Mesendoderm (in vitro differentiated cells): ENCODE measurements around the gene MKI67.

Experiments used
- DNase-seq: peaks from one replicate; pipeline ENCODE4 v3.0.0; 2013
- H2AK5ac ChIP-seq: 2 replicates; pipeline ENCODE4 v1.6.1; 2013; ENCODE audit warnings: low read length, inconsistent platforms
- H2BK120ac ChIP-seq: 2 replicates; pipeline ENCODE4 v1.6.1; 2013; ENCODE audit warnings: low read depth, mild to moderate bottlenecking, low read length, moderate library complexity, mixed read lengths
- H2BK15ac ChIP-seq: replicated peaks from 2 replicates; pipeline ENCODE4 v1.6.1; 2013; ENCODE audit warnings: low read depth, mild to moderate bottlenecking, moderate library complexity
- H2BK5ac ChIP-seq: 2 replicates; pipeline ENCODE4 v1.6.1; 2013; ENCODE audit warnings: low read length, inconsistent platforms
- H3K18ac ChIP-seq: 2 replicates; pipeline ENCODE4 v1.6.1; 2013; ENCODE audit warnings: mild to moderate bottlenecking, low read length, mixed read lengths
- H3K23ac ChIP-seq: one replicate; pipeline ENCODE4 v1.6.1; 2013; ENCODE audit warnings: low read length
- H3K27ac ChIP-seq: 2 replicates; pipeline ENCODE4 v1.5.1; 2013; ENCODE audit warnings: low read depth, mild to moderate bottlenecking, inconsistent platforms, low read length, moderate library complexity
- H3K27me3 ChIP-seq: 2 replicates; pipeline ENCODE4 v1.6.1; 2013; ENCODE audit warnings: low read length, control low read depth, mild to moderate bottlenecking, inconsistent platforms; ENCODE audit not compliant: insufficient read depth, poor library complexity
- H3K36me3 ChIP-seq: 2 replicates; pipeline ENCODE4 v1.6.1; 2013; ENCODE audit warnings: low read length, inconsistent platforms; ENCODE audit not compliant: control insufficient read depth, insufficient read depth
- H3K4ac ChIP-seq: one replicate; pipeline ENCODE4 v1.6.1; 2013; ENCODE audit warnings: low read depth, mild to moderate bottlenecking, low read length, moderate library complexity
- H3K4me1 ChIP-seq: 2 replicates; pipeline ENCODE4 v1.6.1; 2013; ENCODE audit warnings: low read depth, low read length, inconsistent platforms; ENCODE audit not compliant: control insufficient read depth
- H3K4me2 ChIP-seq: 2 replicates; pipeline ENCODE4 v1.6.1; 2013; ENCODE audit warnings: low read length
- H3K4me3 ChIP-seq: 2 replicates; pipeline ENCODE4 v1.5.1; 2013; ENCODE audit warnings: mild to moderate bottlenecking, low read length
- H3K56ac ChIP-seq: one replicate; pipeline ENCODE4 v1.6.1; 2013; ENCODE audit warnings: low read length
- H3K79me1 ChIP-seq: 2 replicates; pipeline ENCODE4 v1.6.1; 2013; ENCODE audit warnings: low read length, inconsistent platforms
- H3K79me2 ChIP-seq: 2 replicates; pipeline ENCODE4 v1.6.1; 2013; ENCODE audit warnings: mild to moderate bottlenecking, low read length; ENCODE audit not compliant: control insufficient read depth, insufficient read depth
- H3K9ac ChIP-seq: 2 replicates; pipeline ENCODE4 v1.6.1; 2013; ENCODE audit warnings: low read length, inconsistent platforms
- H4K5ac ChIP-seq: one replicate; pipeline ENCODE4 v1.6.1; 2013; ENCODE audit warnings: low read length
- H4K8ac ChIP-seq: one replicate; pipeline ENCODE4 v1.6.1; 2013; ENCODE audit warnings: low read depth, mild to moderate bottlenecking, control low read depth, low read length, moderate library complexity
- WGBS: extraction: QIAGEN DNeasy Blood & Tissue Kit; methylation state at CpG from one replicate; pipeline ENCODE4 v1.1.7; 2013; ENCODE audit warnings: low lambda C conversion rate, missing lambda C conversion rate; ENCODE audit not compliant: insufficient coverage; ENCODE audit errors: extremely low coverage; 5-methylcytosine and 5-hydroxymethylcytosine counted together

Gene MKI67

GRCh38 chr10:128128582-128128981 lies 2.4 kb upstream of the MKI67 start:
- H3K79me2 ChIP-seq, result peaks cover 20% of the 10 kb centered on the region

GRCh38 chr10:128125416-128125943 lies 743 bp downstream of the MKI67 start:
- Histone ChIP-seq H3K4me2 (peak overlapping the region; percentile 17), H3K79me2 (peaks cover 21% of the 10 kb centered on the region), H3K79me1 (peaks cover 9% of the 10 kb centered on the region), H3K36me3 (no peaks in the 10 kb centered on the region), H3K4ac (peak overlapping the region; percentile 91), H3K23ac (peak overlapping the region; percentile 33), H4K5ac (no peak overlapping the region), H4K8ac (no peak overlapping the region), H3K56ac (peak overlapping the region; percentile 92), H3K4me3 (peak overlapping the region; percentile 91), H3K18ac (peak overlapping the region; percentile 99), H2BK120ac (no peak overlapping the region), H2AK5ac (no peak overlapping the region), H3K27ac (no peak overlapping the region), H2BK15ac (no peak overlapping the region), H3K9ac (peak overlapping the region; percentile 93), H3K4me1 (peaks cover 6% of the 10 kb centered on the region), H2BK5ac (no peak overlapping the region), H3K27me3 (no peaks in the 10 kb centered on the region)
- no CpG with 5 or more reads among the region's 33 CpGs for WGBS
- peak; percentile 28 for DNase-seq

More at GRCh38 chr10:128128582-128128981, 2.4 kb upstream of the MKI67 start:
- Histone ChIP-seq H2BK15ac (no peak overlapping the region), H3K4me3 (no peak overlapping the region), H2AK5ac (no peak overlapping the region), H3K18ac (no peak overlapping the region), H3K4ac (no peak overlapping the region), H3K27ac (no peak overlapping the region), H3K4me2 (no peak overlapping the region), H3K36me3 (no peaks in the 10 kb centered on the region), H3K56ac (no peak overlapping the region), H2BK5ac (no peak overlapping the region), H3K4me1 (peaks cover 6% of the 10 kb centered on the region), H4K5ac (no peak overlapping the region), H3K23ac (no peak overlapping the region), H4K8ac (no peak overlapping the region), H2BK120ac (no peak overlapping the region), H3K27me3 (no peaks in the 10 kb centered on the region), H3K9ac (no peak overlapping the region), H3K79me1 (peaks cover 4% of the 10 kb centered on the region)
- no CpG with 5 or more reads among the region's 8 CpGs for WGBS
- no peak for DNase-seq

DNA sequence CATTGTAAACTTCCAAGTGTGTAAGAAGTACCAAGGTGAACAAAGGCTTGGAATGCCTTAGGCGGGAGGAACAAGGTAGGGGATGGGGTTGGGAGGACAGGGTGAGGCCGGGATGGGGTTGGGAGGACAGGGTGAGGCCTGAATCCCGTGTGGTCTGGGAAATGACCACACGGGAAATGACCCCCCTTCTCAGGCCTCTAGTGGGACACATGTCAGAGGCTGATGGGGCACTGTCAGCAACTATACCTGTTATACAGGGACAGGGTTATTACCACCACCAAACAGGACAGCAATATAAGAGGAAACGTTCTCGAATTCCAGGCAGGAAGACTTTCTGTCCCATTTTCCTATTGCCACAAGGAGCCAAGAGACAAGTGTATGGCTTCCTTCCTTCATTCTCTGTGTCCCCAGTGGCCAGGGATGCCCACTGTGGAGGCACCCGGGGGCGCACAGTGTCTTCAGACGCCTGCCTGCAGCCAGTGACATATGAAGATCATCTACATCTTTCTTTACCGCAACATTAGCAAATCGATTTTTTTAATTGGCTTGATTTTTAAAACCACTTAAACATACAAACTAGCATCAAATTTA lies 1.3 kb downstream of the MKI67 start:
- H2AK5ac ChIP-seq, result no peak overlapping the region
- no peak overlapping the region for H3K18ac ChIP-seq
- peak overlapping the region; percentile 91 for H3K4me3 ChIP-seq
- peak overlapping the region; percentile 92 for H3K56ac ChIP-seq
- no peak overlapping the region for H4K5ac ChIP-seq
- H3K4me2 ChIP-seq, result peak overlapping the region; percentile 17
- peaks cover 21% of the 10 kb centered on the region for H3K79me2 ChIP-seq
- H3K36me3 ChIP-seq, result no peaks in the 10 kb centered on the region
- peaks cover 6% of the 10 kb centered on the region for H3K4me1 ChIP-seq
- H2BK5ac ChIP-seq, result no peak overlapping the region
- peak; percentile 3 for DNase-seq
- H2BK120ac ChIP-seq, result no peak overlapping the region
- H3K23ac ChIP-seq, result no peak overlapping the region
- no peak overlapping the region for H3K4ac ChIP-seq
- H3K9ac ChIP-seq, result peak overlapping the region; percentile 93
- H3K79me1 ChIP-seq, result peaks cover 9% of the 10 kb centered on the region
- H3K27ac ChIP-seq, result no peak overlapping the region
- 100% methylated on average over 2 of the region's 11 CpGs for WGBS
- H3K27me3 ChIP-seq, result no peaks in the 10 kb centered on the region
- no peak overlapping the region for H4K8ac ChIP-seq
- H2BK15ac ChIP-seq, result no peak overlapping the region

DNA sequence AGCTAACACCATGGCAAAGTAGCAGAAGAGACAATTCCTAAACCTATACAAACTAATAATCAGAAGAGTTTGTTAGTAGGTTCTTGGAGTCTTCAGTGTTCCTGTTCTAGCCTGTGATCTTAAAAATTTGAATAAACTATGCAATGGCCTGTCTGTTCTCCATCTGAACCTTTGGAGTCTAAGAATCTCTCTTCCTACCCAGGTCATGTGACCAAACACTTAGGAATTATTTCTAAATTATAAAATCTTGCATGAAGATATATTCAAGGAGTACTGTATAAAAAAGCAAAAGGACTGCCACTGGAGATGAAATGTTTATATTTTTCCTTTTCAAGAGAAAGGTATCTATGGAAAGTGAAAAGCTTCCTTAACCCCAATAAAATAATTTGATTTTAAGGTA lies 2.4 kb downstream of the MKI67 start:
- no peaks in the 10 kb centered on the region for H3K36me3 ChIP-seq
- no peak for DNase-seq
- no peaks in the 10 kb centered on the region for H3K27me3 ChIP-seq
- no peak overlapping the region for H2BK5ac ChIP-seq
- H3K18ac ChIP-seq, result no peak overlapping the region
- H2AK5ac ChIP-seq, result no peak overlapping the region
- H3K4me1 ChIP-seq, result peaks cover 6% of the 10 kb centered on the region
- H3K56ac ChIP-seq, result no peak overlapping the region
- peaks cover 10% of the 10 kb centered on the region for H3K79me1 ChIP-seq
- H3K27ac ChIP-seq, result no peak overlapping the region
- H3K79me2 ChIP-seq, result peaks cover 21% of the 10 kb centered on the region
- H3K4me2 ChIP-seq, result no peak overlapping the region
- H2BK120ac ChIP-seq, result no peak overlapping the region
- no peak overlapping the region for H3K4ac ChIP-seq
- H2BK15ac ChIP-seq, result no peak overlapping the region
- H3K4me3 ChIP-seq, result no peak overlapping the region
- no peak overlapping the region for H4K8ac ChIP-seq
- H3K9ac ChIP-seq, result no peak overlapping the region
- H4K5ac ChIP-seq, result no peak overlapping the region
- H3K23ac ChIP-seq, result no peak overlapping the region

DNA sequence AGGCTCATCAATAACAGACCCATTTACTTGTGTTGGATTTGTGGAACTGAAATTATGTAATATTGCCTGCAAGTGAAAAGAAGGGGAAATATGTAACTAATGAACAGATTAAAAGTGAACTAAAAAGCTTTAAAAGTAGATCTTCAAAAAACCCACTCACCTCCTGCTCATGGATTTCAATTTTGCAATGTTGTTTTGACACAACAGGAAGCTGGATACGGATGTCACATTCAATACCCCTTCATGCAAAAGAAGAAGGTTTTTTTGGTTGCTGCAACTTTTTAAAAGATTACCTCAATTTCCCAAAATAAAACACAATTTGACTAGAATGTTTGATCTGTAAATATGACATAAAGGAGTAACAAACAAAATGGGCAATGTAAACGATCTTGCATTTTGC lies 3.3 kb downstream of the MKI67 start:
- Histone ChIP-seq H3K56ac (no peak overlapping the region), H4K8ac (no peak overlapping the region), H3K4me1 (peaks cover 6% of the 10 kb centered on the region), H2BK5ac (no peak overlapping the region), H3K36me3 (peaks cover 4% of the 10 kb centered on the region), H3K79me1 (peaks cover 10% of the 10 kb centered on the region), H3K27ac (no peak overlapping the region), H3K23ac (no peak overlapping the region), H3K4me2 (no peak overlapping the region), H2BK120ac (no peak overlapping the region), H4K5ac (no peak overlapping the region), H3K4ac (no peak overlapping the region), H3K18ac (no peak overlapping the region), H3K4me3 (no peak overlapping the region), H3K79me2 (peaks cover 21% of the 10 kb centered on the region), H2AK5ac (no peak overlapping the region), H2BK15ac (no peak overlapping the region), H3K27me3 (no peaks in the 10 kb centered on the region), H3K9ac (no peak overlapping the region)
- WGBS, result no CpG with 5 or more reads among the region's 2 CpGs
- DNase-seq, result no peak
